ENCODE measurements around the gene CDC16. TPM values are rescaled to one million over a fixed set of nuclear protein-coding genes. Genes with fewer than 3 reads are reported as not detected.

Gene CDC16
- total and polyA plus RNA-seq, 9 of the 15 experiments (the other 6 are each of a cell fraction or from before 2014, with no cell fraction given) = 23.2 to 102 (median 51.6) TPM

DNA sequence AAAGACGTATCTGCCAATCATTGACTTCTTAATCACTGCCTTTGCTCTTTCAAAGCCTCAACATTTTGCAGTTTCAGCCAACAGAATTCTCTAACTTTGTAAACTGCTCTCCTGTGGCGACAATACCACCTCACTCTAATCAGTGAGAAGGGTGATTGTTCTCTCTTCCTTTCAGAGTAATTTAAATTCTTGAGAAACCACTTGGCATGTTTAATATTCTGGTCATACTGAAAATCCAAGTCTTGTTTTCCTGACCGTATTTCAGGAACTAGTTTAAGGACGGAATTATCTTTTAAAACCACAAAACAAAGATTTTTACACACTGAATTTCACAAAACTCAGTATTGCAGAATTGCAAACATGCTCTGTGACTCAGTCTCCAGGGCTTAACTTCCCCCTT is 5.2 kb upstream of the CDC16 start:
- Histone ChIP-seq H2AFZ (ENCODE audit: low read depth, low read length) (peak overlapping the region; percentile 38; the same call in 1 of the 2 replicates), H3K9ac (ENCODE audit: insufficient read depth in 1 of 2, low read depth in 2 of 2, low read length in 2 of 2) (no peak overlapping the region), H4K20me1 (replicated peaks; ENCODE audit: control insufficient read depth, insufficient read depth, low read length) (no peaks in the 10 kb centered on the region), H3K27me3 (ENCODE audit: control insufficient read depth in 2 of 2, insufficient read depth in 2 of 2, low read length in 2 of 2) (no peaks in the 10 kb centered on the region), H3K4me2 (ENCODE audit: insufficient read depth, low read length) (no peak overlapping the region), H3K4me3 (no peak overlapping the region), H3K9me3 (replicated peaks; ENCODE audit: control insufficient read depth, insufficient read depth, low read depth, low read length) (peaks cover 7% of the 10 kb centered on the region; the same call in 1 of the 2 replicates), H3K27ac (ENCODE audit: extremely low read depth, low read depth, low read length) (no peak overlapping the region), H3K9me1 (ENCODE audit: control insufficient read depth, insufficient read depth, low read length) (no peaks in the 10 kb centered on the region), H3K4me1 (replicated peaks in 1 of 2; ENCODE audit: control insufficient read depth in 2 of 2, insufficient read depth in 2 of 2, low read length in 2 of 2) (peaks cover 14 to 15% of the 10 kb centered on the region in 2 experiments; a peak in 4 of 5 replicates), H3K36me3 (ENCODE audit: control insufficient read depth, insufficient read depth, low read length) (no peaks in the 10 kb centered on the region), H3K79me2 (ENCODE audit: control insufficient read depth, insufficient read depth, low read length) (no peaks in the 10 kb centered on the region)
- POLR2A ChIA-PET = no interaction called here
- BruUV-seq (replicated peaks) = no TSS peak
- 40% methylated on average over 4 of the region's 4 CpGs for WGBS (ENCODE audit: insufficient coverage, low coverage, missing lambda C conversion rate)
- TF ChIP-seq, protein P1, sequence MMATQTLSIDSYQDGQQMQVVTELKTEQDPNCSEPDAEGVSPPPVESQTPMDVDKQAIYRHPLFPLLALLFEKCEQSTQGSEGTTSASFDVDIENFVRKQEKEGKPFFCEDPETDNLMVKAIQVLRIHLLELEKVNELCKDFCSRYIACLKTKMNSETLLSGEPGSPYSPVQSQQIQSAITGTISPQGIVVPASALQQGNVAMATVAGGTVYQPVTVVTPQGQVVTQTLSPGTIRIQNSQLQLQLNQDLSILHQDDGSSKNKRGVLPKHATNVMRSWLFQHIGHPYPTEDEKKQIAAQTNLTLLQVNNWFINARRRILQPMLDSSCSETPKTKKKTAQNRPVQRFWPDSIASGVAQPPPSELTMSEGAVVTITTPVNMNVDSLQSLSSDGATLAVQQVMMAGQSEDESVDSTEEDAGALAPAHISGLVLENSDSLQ (IDR thresholded peaks at IDR 0.05) = 0 out of 2 replicates have a peak, but pooled peaks have one; percentile 0
- TF ChIP-seq LARP7 (IDR thresholded peaks at IDR 0.05) = no peak
- TF ChIP-seq HMG20A (CRISPR knock-in tag; conservative IDR thresholded peaks at IDR 0.05) = no peak
- TF ChIP-seq PHF21A (IDR thresholded peaks at IDR 0.05; ENCODE audit: borderline replicate concordance, low read depth) = no peak
- in situ Hi-C loops (cut with MboI) = no loop called here
- DNase-seq (ENCODE audit: extremely low read depth in 1 of 4, low spot score in 3 of 4) (no peak), FAIRE-seq (no peak), ATAC-seq (no peak)
- CTCF ChIA-PET (ENCODE audit: low intra/inter-chr PET ratio) = no interaction called here
- intact Hi-C loops (cut with micrococcal nuclease) = loop anchor here (5.0 kb wide), 1 partner anchor 412 kb away; no protein-coding TSS in a partner anchor

DNA sequence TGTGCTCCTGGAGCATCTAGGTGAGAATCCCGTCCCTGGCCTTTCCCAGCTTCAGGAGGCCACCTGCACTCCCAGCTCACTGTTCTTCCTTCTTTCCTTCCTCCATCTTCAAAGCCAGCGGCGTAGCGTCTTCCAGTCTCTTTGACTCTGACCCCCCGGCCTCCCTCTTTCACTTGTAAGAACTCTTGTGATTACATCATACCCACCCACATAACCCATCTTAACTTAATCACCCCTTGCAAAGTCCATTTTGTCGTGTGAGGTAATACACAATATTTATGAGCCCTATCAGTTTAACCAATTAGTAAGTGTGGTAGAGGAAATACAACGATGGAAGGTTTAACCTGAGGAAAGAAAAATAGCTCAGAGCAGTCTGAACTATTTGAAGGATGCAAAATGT is 4.6 kb upstream of the CDC16 start:
- BruUV-seq (replicated peaks) = no TSS peak
- H3K79me2 ChIP-seq (ENCODE audit: control insufficient read depth, insufficient read depth, low read length) = peaks cover 4% of the 10 kb centered on the region
- peak overlapping the region; percentile 38; the same call in 1 of the 2 replicates for H2AFZ ChIP-seq (ENCODE audit: low read depth, low read length)
- ChIA-PET POLR2A (interaction anchor here (0.6 kb wide), 1 partner anchor 51 kb away, joined by 3 read pairs; the partner anchor contains the start of gene UPF3A), CTCF (ENCODE audit: low intra/inter-chr PET ratio) (no interaction called here)
- intact Hi-C loops (cut with micrococcal nuclease) (no loop called here), in situ Hi-C loops (cut with MboI) (no loop called here)
- peaks cover 13 to 16% of the 10 kb centered on the region in 2 experiments; a peak in 4 of 5 replicates for H3K4me1 ChIP-seq (replicated peaks in 1 of 2; ENCODE audit: control insufficient read depth in 2 of 2, insufficient read depth in 2 of 2, low read length in 2 of 2)
- no peaks in the 10 kb centered on the region for H3K9me1 ChIP-seq (ENCODE audit: control insufficient read depth, insufficient read depth, low read length)
- H3K27ac ChIP-seq (ENCODE audit: extremely low read depth, low read depth, low read length) = no peak overlapping the region
- H3K9ac ChIP-seq (ENCODE audit: insufficient read depth in 1 of 2, low read depth in 2 of 2, low read length in 2 of 2) = no peak overlapping the region
- H3K9me3 ChIP-seq (replicated peaks; ENCODE audit: control insufficient read depth, insufficient read depth, low read depth, low read length) = peaks cover 7% of the 10 kb centered on the region; the same call in 1 of the 2 replicates
- WGBS (ENCODE audit: insufficient coverage, low coverage, missing lambda C conversion rate) = 18% methylated on average over 5 of the region's 7 CpGs
- no peaks in the 10 kb centered on the region for H3K36me3 ChIP-seq (ENCODE audit: control insufficient read depth, insufficient read depth, low read length)
- FAIRE-seq (no peak), DNase-seq (ENCODE audit: extremely low read depth in 1 of 4, low spot score in 3 of 4) (peak in 1 of 4 experiments; percentile 28), ATAC-seq (0 out of 3 replicates have a peak, but pooled peaks have one; percentile 9)
- peak overlapping the region; percentile 47; the same call in 1 of the 2 replicates for H3K4me2 ChIP-seq (ENCODE audit: insufficient read depth, low read length)
- no peaks in the 10 kb centered on the region for H3K27me3 ChIP-seq (ENCODE audit: control insufficient read depth in 2 of 2, insufficient read depth in 2 of 2, low read length in 2 of 2)
- no peaks in the 10 kb centered on the region for H4K20me1 ChIP-seq (replicated peaks; ENCODE audit: control insufficient read depth, insufficient read depth, low read length)
- no peak overlapping the region for H3K4me3 ChIP-seq
- no peak for TF ChIP-seq RBM14 (IDR thresholded peaks at IDR 0.05; ENCODE audit: borderline replicate concordance, insufficient read depth, low read depth, low read length)
- no peak for TF ChIP-seq MTA2 (IDR thresholded peaks at IDR 0.05; ENCODE audit: low read depth)
- TF ChIP-seq JUNB (CRISPR knock-in tag; conservative IDR thresholded peaks at IDR 0.05) = no peak
- TF ChIP-seq CEBPB (tag; IDR thresholded peaks at IDR 0.05) = 0 out of 2 replicates have a peak, but pooled peaks have one; percentile 41
- no peak for TF ChIP-seq MCM3 (IDR thresholded peaks at IDR 0.05)
- no peak for TF ChIP-seq RNF2 (IDR thresholded peaks at IDR 0.05)
- TF ChIP-seq, protein P2, sequence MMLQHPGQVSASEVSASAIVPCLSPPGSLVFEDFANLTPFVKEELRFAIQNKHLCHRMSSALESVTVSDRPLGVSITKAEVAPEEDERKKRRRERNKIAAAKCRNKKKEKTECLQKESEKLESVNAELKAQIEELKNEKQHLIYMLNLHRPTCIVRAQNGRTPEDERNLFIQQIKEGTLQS (IDR thresholded peaks at IDR 0.05) = peak; percentile 86
- TF ChIP-seq, protein P2 (CRISPR knock-in tag; conservative IDR thresholded peaks at IDR 0.05) = no peak
- no peak for TF ChIP-seq MECOM (CRISPR knock-in tag; IDR thresholded peaks at IDR 0.05)
- no peak for TF ChIP-seq ZNF79 (CRISPR knock-in tag; IDR thresholded peaks at IDR 0.05; ENCODE audit: low read depth)
- TF ChIP-seq CBX3 (IDR thresholded peaks at IDR 0.05; ENCODE audit: borderline replicate concordance in 1 of 2, low read length in 2 of 2) = no peak
- TF ChIP-seq BMI1 (IDR thresholded peaks at IDR 0.05; ENCODE audit: low read length) = no peak
- TF ChIP-seq NRF1 (conservative IDR thresholded peaks at IDR 0.05 in 1 of 2, IDR thresholded peaks at IDR 0.05 in 1 of 2) = no peak
- no peak for TF ChIP-seq NCOA6 (IDR thresholded peaks at IDR 0.05)
